ENCODE measurements around the gene SLC35E4. TPM values are rescaled to one million over a fixed set of nuclear protein-coding genes. Genes with fewer than 3 reads are reported as not detected.

The SLC35E4 gene
- total and polyA plus RNA-seq, 3 donors from 2014 or later = 11.6 to 35.9 (median 11.6) TPM

- WGBS, 2 donors = 91 to 93% methylated on average over 1 of the region's 1 CpG
- Histone ChIP-seq H3K4me3 (no peak overlapping the region), H3K36me3 (ENCODE audit: low read depth, missing control alignments) (no peaks in the 10 kb centered on the region), H3K27ac (no peak overlapping the region), H3K4me1 (no peaks in the 10 kb centered on the region), H3K9me3 (no peaks in the 10 kb centered on the region), H3K27me3 (no peaks in the 10 kb centered on the region)
- intact Hi-C loops (cut with DNase I; ENCODE audit: low total_unique reads) = no loop called here
- no peak for DNase-seq
- TF ChIP-seq POLR2A (IDR thresholded peaks at IDR 0.05) = no peak
- no peak for TF ChIP-seq CTCF (IDR thresholded peaks at IDR 0.05)
Measured at GRCh38 chr22:30691204-30691603, 55.6 kb downstream of the SLC35E4 start.

- DNase-seq = peak; percentile 77
- H3K9me3 ChIP-seq = no peaks in the 10 kb centered on the region
- H3K4me1 ChIP-seq = no peaks in the 10 kb centered on the region
- no peak for TF ChIP-seq POLR2A (IDR thresholded peaks at IDR 0.05)
- TF ChIP-seq CTCF (IDR thresholded peaks at IDR 0.05) = no peak
- H3K27me3 ChIP-seq = no peaks in the 10 kb centered on the region
- peak overlapping the region; percentile 77 to 81 for H3K27ac ChIP-seq
- H3K36me3 ChIP-seq (ENCODE audit: low read depth, missing control alignments) = no peaks in the 10 kb centered on the region
- 0 to 1% methylated on average over 11 to 37 of the region's 38 CpGs for WGBS, 2 donors
- H3K4me3 ChIP-seq = peak overlapping the region; percentile 56 to 73
- intact Hi-C loops (cut with DNase I; ENCODE audit: low total_unique reads) = no loop called here
Measured at GRCh38 chr22:30694171-30694639, 58.6 kb downstream of the SLC35E4 start.

- Histone ChIP-seq H3K4me3 (peak within 1 kb of the TSS; percentile 62 to 73), H3K27ac (peak within 1 kb of the TSS; percentile 77 to 81), H3K27me3 (no peaks in the 10 kb centered on the region), H3K36me3 (ENCODE audit: low read depth, missing control alignments) (no peaks in the 10 kb centered on the region), H3K9me3 (no peaks in the 10 kb centered on the region), H3K4me1 (no peaks in the 10 kb centered on the region)
- TF ChIP-seq POLR2A (IDR thresholded peaks at IDR 0.05) (no peak), CTCF (IDR thresholded peaks at IDR 0.05) (no peak)
- 0 to 3% methylated on average over 9 to 51 of the region's 88 CpGs for WGBS, 2 donors
- peak; percentile 33 for DNase-seq
- intact Hi-C loops (cut with DNase I; ENCODE audit: low total_unique reads) = no loop called here
Measured at GRCh38 chr22:30694640-30695350, 59.2 kb downstream of the SLC35E4 start, which contains the start of gene OSBP2. Gene OSBP2, plus strand, starts transcription at chr22:30694874. Its CDS starts 36 bp downstream, at chr22:30694910.

- 62 to 65% methylated on average over 10 to 15 of the region's 15 CpGs for WGBS, 2 donors
- H3K9me3 ChIP-seq = no peaks in the 10 kb centered on the region
- DNase-seq = peak; percentile 39
- TF ChIP-seq CTCF (IDR thresholded peaks at IDR 0.05) (no peak), POLR2A (IDR thresholded peaks at IDR 0.05) (no peak)
- peak overlapping the region; percentile 62 to 64 for H3K4me3 ChIP-seq
- H3K27ac ChIP-seq = no peak overlapping the region
- intact Hi-C loops (cut with DNase I; ENCODE audit: low total_unique reads) = no loop called here
- no peaks in the 10 kb centered on the region for H3K4me1 ChIP-seq
- no peaks in the 10 kb centered on the region for H3K27me3 ChIP-seq
- H3K36me3 ChIP-seq (ENCODE audit: low read depth, missing control alignments) = no peaks in the 10 kb centered on the region
Measured at GRCh38 chr22:30695351-30695851, 59.8 kb downstream of the SLC35E4 start.
